OCI-LY1 (cell line): Measurements from ENCODE around the gene KRT28.

Source experiments
- H2AFZ ChIP-seq: fragments of 200-600 bp; sonication (generic), shearing (Covaris generic); 2 replicates; pipeline ENCODE4 v1.6.0; 2014; ENCODE audit warnings: antibody characterized with exemption, mild to moderate bottlenecking, low read length
- H3F3A ChIP-seq: fragments of 200-600 bp; sonication (generic), shearing (Covaris generic); 2 replicates; pipeline ENCODE4 v1.6.0; 2014; ENCODE audit warnings: mild to moderate bottlenecking, antibody characterized with exemption, low read length, moderate library complexity; ENCODE audit not compliant: insufficient read depth
- H3K27ac ChIP-seq: fragments of 200-600 bp; sonication (generic); 2 replicates; pipeline ENCODE4 v1.5.1; 2014; ENCODE audit warnings: low read length, mixed run types, mild to moderate bottlenecking, low read depth; ENCODE audit not compliant: poor library complexity, severe bottlenecking
- H3K27me3 ChIP-seq: fragments of 200-600 bp; sonication (generic); 2 replicates; pipeline ENCODE4 v1.6.0; 2014; ENCODE audit warnings: antibody characterized with exemption, mild to moderate bottlenecking, low read length, moderate library complexity; ENCODE audit not compliant: insufficient read depth
- H3K36me3 ChIP-seq: fragments of 200-600 bp; sonication (generic); 2 replicates; pipeline ENCODE4 v1.6.1; 2014; ENCODE audit warnings: mild to moderate bottlenecking, antibody characterized with exemption, low read length, moderate library complexity, mixed read lengths; ENCODE audit not compliant: insufficient read depth
- H3K4me1 ChIP-seq: fragments of 200-600 bp; sonication (generic); 2 replicates; pipeline ENCODE4 v1.5.1; 2014; ENCODE audit warnings: mild to moderate bottlenecking, low read length, moderate library complexity; ENCODE audit not compliant: insufficient read depth, severe bottlenecking
- H3K4me2 ChIP-seq: fragments of 200-600 bp; sonication (generic), shearing (Covaris generic); 2 replicates; pipeline ENCODE4 v1.6.1; 2014; ENCODE audit warnings: low read length
- H3K4me3 ChIP-seq: fragments of 200-600 bp; sonication (generic); 2 replicates; pipeline ENCODE4 v1.5.1; 2014; ENCODE audit warnings: low read length, low read depth, mild to moderate bottlenecking, mixed read lengths; ENCODE audit not compliant: poor library complexity, severe bottlenecking
- H3K79me2 ChIP-seq: fragments of 200-600 bp; shearing (Covaris generic); 2 replicates; pipeline ENCODE4 v1.6.1; 2016; ENCODE audit warnings: mixed run types, low read length, mixed read lengths; ENCODE audit not compliant: insufficient read depth
- H3K9ac ChIP-seq: fragments of 200-600 bp; sonication (generic), shearing (Covaris generic); 2 replicates; pipeline ENCODE4 v1.6.1; 2014; ENCODE audit warnings: mild to moderate bottlenecking, low read length, mixed read lengths
- H3K9me2 ChIP-seq: fragments of 200-600 bp; sonication (generic), shearing (Covaris generic); 2 replicates; pipeline ENCODE4 v1.6.1; 2014; ENCODE audit warnings: low read depth, mild to moderate bottlenecking, low read length, mixed read lengths
- H3K9me3 ChIP-seq: fragments of 200-600 bp; shearing (Covaris generic); 2 replicates; pipeline ENCODE4 v1.6.1; 2014; ENCODE audit warnings: low read length, mixed read lengths
- H4K20me1 ChIP-seq: fragments of 200-600 bp; sonication (generic), shearing (Covaris generic); 2 replicates; pipeline ENCODE4 v1.6.0; 2016; ENCODE audit warnings: mild to moderate bottlenecking, low read length; ENCODE audit not compliant: insufficient read depth
- EZH2 ChIP-seq: fragments of 200-600 bp; sonication (generic), shearing (Covaris generic); IDR thresholded peaks from 2 replicates; pipeline ENCODE4 v1.8.0; 2017; ENCODE audit warnings: borderline replicate concordance, mixed run types, mild to moderate bottlenecking, antibody characterized with exemption, low read length, moderate library complexity, mixed read lengths
- TF ChIP-seq, protein P1 (sequence below): fragments of 200-600 bp; sonication (generic), shearing (Covaris generic); IDR thresholded peaks from 2 replicates; pipeline ENCODE4 v1.5.1; 2017; ENCODE audit warnings: mild to moderate bottlenecking, antibody characterized with exemption, low read length, moderate library complexity, mixed read lengths

Gene KRT28

DNA sequence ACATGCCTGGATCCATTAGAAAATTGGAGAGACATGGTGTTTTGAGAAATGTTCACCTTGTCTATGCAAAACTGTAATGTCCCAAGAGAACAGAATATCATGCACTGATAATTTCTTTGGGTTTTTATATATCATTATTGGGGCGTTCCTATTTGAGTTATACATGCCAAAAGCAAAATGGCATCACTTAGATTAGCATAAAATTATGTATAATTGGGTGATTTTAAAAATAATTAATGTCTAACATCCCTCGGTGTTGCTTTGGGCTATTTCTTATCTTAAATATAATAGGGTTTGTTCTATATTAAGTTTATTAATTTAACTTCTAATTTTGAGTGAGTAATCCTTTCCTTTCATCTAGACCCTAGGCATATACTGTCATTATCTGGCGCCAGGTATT, at the start of gene KRT28:
TSS of gene KRT28 (minus strand) at position 101 of the 400 bp plus-strand sequence. CDS start at position 35, 66 bp downstream.
- no peak within 1 kb of the TSS for H2AFZ ChIP-seq
- no peaks in the 10 kb centered on the region for H3K9me2 ChIP-seq
- H3K4me2 ChIP-seq, result no peak within 1 kb of the TSS
- no peaks in the 10 kb centered on the region; the same call in none of the 2 replicates for H3K27me3 ChIP-seq
- no peaks in the 10 kb centered on the region for H3F3A ChIP-seq
- H3K9ac ChIP-seq, result no peak within 1 kb of the TSS
- no peaks in the 10 kb centered on the region for H3K79me2 ChIP-seq
- no peaks in the 10 kb centered on the region for H3K9me3 ChIP-seq
- TF ChIP-seq, protein P1, sequence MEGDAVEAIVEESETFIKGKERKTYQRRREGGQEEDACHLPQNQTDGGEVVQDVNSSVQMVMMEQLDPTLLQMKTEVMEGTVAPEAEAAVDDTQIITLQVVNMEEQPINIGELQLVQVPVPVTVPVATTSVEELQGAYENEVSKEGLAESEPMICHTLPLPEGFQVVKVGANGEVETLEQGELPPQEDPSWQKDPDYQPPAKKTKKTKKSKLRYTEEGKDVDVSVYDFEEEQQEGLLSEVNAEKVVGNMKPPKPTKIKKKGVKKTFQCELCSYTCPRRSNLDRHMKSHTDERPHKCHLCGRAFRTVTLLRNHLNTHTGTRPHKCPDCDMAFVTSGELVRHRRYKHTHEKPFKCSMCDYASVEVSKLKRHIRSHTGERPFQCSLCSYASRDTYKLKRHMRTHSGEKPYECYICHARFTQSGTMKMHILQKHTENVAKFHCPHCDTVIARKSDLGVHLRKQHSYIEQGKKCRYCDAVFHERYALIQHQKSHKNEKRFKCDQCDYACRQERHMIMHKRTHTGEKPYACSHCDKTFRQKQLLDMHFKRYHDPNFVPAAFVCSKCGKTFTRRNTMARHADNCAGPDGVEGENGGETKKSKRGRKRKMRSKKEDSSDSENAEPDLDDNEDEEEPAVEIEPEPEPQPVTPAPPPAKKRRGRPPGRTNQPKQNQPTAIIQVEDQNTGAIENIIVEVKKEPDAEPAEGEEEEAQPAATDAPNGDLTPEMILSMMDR, result no peak
- no peak for TF ChIP-seq EZH2
- no peaks in the 10 kb centered on the region for H3K36me3 ChIP-seq
- no peak within 1 kb of the TSS for H3K4me3 ChIP-seq
- no peak within 1 kb of the TSS for H3K27ac ChIP-seq
- H4K20me1 ChIP-seq, result no peaks in the 10 kb centered on the region
- no peaks in the 10 kb centered on the region for H3K4me1 ChIP-seq

DNA sequence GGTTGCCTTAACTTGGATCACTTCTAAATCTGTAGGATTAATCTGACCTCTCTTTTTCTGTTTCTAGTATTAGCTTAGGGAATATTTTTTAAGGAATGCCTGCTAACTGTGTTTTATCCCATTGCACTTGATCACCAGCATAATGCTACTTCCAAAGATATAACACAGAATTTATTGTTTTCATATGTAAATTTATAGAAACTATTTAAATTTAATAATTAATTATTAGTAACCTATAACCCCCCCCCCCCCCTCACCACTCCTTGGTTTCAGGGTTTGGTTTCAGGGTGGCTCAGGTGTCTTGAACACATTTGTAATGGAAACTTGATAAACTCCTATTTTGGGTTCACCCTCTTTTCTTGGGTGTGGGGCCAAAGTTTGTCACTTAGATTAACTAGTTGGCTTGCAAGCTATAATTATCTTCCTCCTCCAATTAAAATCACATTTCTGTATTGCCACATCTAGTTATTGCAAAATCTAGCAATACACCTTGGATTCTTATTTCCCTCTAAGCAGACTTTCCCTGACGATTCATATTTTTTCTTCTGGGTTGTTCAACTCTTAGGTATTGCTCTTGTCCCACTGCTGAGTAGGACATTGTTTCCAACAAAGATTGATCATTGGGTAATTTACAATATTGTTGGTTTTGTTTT, 49.0 kb upstream of the KRT28 start:
- Histone ChIP-seq H3K9me3 (no peaks in the 10 kb centered on the region), H2AFZ (no peak overlapping the region), H3K4me1 (no peaks in the 10 kb centered on the region), H4K20me1 (no peaks in the 10 kb centered on the region), H3K9me2 (no peaks in the 10 kb centered on the region), H3K36me3 (no peaks in the 10 kb centered on the region), H3K4me3 (no peak overlapping the region), H3K9ac (no peak overlapping the region), H3K27ac (no peak overlapping the region), H3K4me2 (no peak overlapping the region), H3F3A (no peaks in the 10 kb centered on the region), H3K27me3 (no peaks in the 10 kb centered on the region; the same call in 1 of the 2 replicates), H3K79me2 (no peaks in the 10 kb centered on the region)
- TF ChIP-seq, protein P1, result no peak
- no peak for TF ChIP-seq EZH2

DNA sequence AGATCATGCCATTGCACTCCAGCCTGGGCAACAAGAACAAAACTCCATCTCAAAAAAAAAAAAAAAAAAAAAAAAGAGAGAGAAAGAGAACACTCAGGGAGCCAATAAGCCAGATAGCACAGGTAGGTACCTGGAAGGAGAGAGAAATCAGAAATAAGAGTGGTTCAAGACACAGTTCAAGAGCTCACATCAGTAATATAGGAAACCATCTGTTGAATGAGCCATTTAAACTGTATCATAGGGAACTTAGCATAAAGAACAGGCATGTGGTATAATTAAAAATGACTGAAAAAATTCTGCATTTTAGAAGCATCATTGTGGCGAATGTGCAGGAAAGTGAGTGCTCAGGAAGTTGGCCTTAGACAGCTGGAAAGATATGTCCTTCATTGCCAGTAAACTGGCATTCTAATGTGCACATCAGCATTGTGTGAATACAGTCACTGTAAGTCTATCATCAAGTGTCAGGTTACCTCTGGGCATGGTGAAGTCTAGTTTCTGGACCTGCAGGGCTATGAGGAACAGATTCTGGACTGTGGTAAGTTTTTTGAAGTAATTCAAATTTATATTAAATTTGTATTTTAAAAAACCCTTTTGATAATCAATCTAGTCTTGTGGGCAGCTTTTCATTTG, 46.9 kb upstream of the KRT28 start:
- Histone ChIP-seq H3K79me2 (no peaks in the 10 kb centered on the region), H3K9me3 (no peaks in the 10 kb centered on the region), H3K4me1 (no peaks in the 10 kb centered on the region), H3K4me3 (no peak overlapping the region), H3K9me2 (no peaks in the 10 kb centered on the region), H3K4me2 (no peak overlapping the region), H3F3A (no peaks in the 10 kb centered on the region), H2AFZ (no peak overlapping the region), H4K20me1 (no peaks in the 10 kb centered on the region), H3K36me3 (no peaks in the 10 kb centered on the region), H3K9ac (no peak overlapping the region), H3K27me3 (no peaks in the 10 kb centered on the region; the same call in 1 of the 2 replicates), H3K27ac (no peak overlapping the region)
- TF ChIP-seq, protein P1, result no peak
- TF ChIP-seq EZH2, result no peak
